Measurements from ENCODE around the gene PRRC2C. TPM values are rescaled to one million over a fixed set of nuclear protein-coding genes. Genes with fewer than 3 reads are reported as not detected.

Gene PRRC2C
- total RNA-seq, 2 experiments from 2014 or later: 229 to 238 TPM

- no peak overlapping the region for H3K4me3 Mint-ChIP-seq
- peaks cover 60% of the 10 kb centered on the region for H3K36me3 Mint-ChIP-seq (ENCODE audit: low read depth)
- H3K27me3 Mint-ChIP-seq: no peaks in the 10 kb centered on the region
- intact Hi-C loops (cut with micrococcal nuclease): no loop called here
- no peak for TF ChIP-seq CTCF (IDR thresholded peaks at IDR 0.05)
- ChIA-PET CTCF (interaction anchor here (2.8 kb wide), 1 partner anchor 10 kb away, joined by 16 read pairs; the partner anchor contains the start of gene PRRC2C), POLR2A (no interaction called here)
- ATAC-seq (no peak), DNase-seq (no peak)
- H3K9me3 Mint-ChIP-seq: no peaks in the 10 kb centered on the region
- peak overlapping the region; percentile 79 for H3K27ac Mint-ChIP-seq
- peaks cover 78% of the 10 kb centered on the region for H3K4me1 Mint-ChIP-seq (ENCODE audit: low read depth)
These were observed 10.1 kb downstream of the PRRC2C start for GRCh38 chr1:171495444-171495843.

- Mint-ChIP-seq H3K4me1 (ENCODE audit: low read depth) (peaks cover 87% of the 10 kb centered on the region), H3K4me3 (no peak overlapping the region), H3K36me3 (ENCODE audit: low read depth) (peaks cover 74% of the 10 kb centered on the region), H3K27ac (peak overlapping the region; percentile 76), H3K9me3 (peaks cover 4% of the 10 kb centered on the region), H3K27me3 (no peaks in the 10 kb centered on the region)
- ChIA-PET CTCF (interaction anchor here (0.7 to 3.7 kb wide), 5 partner anchors 11 to 15 kb away, joined by 4 to 24 read pairs (median 6); partner anchors contain the start of gene PRRC2C), POLR2A (interaction anchor here (1.0 to 4.1 kb wide), 3 partner anchors 10 to 15 kb away, joined by 4 to 28 read pairs (median 6); partner anchors contain the start of gene PRRC2C)
- intact Hi-C loops (cut with micrococcal nuclease): no loop called here
- DNase-seq (no peak), ATAC-seq (no peak)
- TF ChIP-seq CTCF (IDR thresholded peaks at IDR 0.05): no peak
These were observed 15.0 kb downstream of the PRRC2C start for GRCh38 chr1:171500304-171500703.

- no peak overlapping the region for H3K4me3 Mint-ChIP-seq
- H3K27ac Mint-ChIP-seq: peak overlapping the region; percentile 76
- H3K4me1 Mint-ChIP-seq (ENCODE audit: low read depth): peaks cover 87% of the 10 kb centered on the region
- ATAC-seq: no peak
- H3K27me3 Mint-ChIP-seq: no peaks in the 10 kb centered on the region
- TF ChIP-seq CTCF (IDR thresholded peaks at IDR 0.05): no peak
- H3K36me3 Mint-ChIP-seq (ENCODE audit: low read depth): peaks cover 73% of the 10 kb centered on the region
- intact Hi-C loops (cut with micrococcal nuclease): no loop called here
- no peak for DNase-seq
- ChIA-PET POLR2A (interaction anchor here (1.0 to 4.1 kb wide), 3 partner anchors 11 to 15 kb away, joined by 4 to 28 read pairs (median 6); partner anchors contain the start of gene PRRC2C), CTCF (interaction anchor here (1.1 to 3.7 kb wide), 5 partner anchors 9 to 16 kb away, joined by 4 to 24 read pairs (median 6); partner anchors contain the start of gene PRRC2C)
- H3K9me3 Mint-ChIP-seq: peaks cover 4% of the 10 kb centered on the region
These were observed 15.5 kb downstream of the PRRC2C start for GRCh38 chr1:171500803-171501202.

GRCh38 chr1:171501305-171502024 is 16.1 kb downstream of the PRRC2C start:
- no peak overlapping the region for H3K4me3 Mint-ChIP-seq
- ATAC-seq (peak; percentile 82), DNase-seq (no peak)
- peak overlapping the region; percentile 76 for H3K27ac Mint-ChIP-seq
- no peaks in the 10 kb centered on the region for H3K27me3 Mint-ChIP-seq
- no peak for TF ChIP-seq CTCF (IDR thresholded peaks at IDR 0.05)
- POLR2A ChIA-PET: interaction anchor here (2.2 to 4.1 kb wide), 2 partner anchors 11 to 16 kb away, joined by 6 to 28 read pairs; partner anchors contain the start of gene PRRC2C
- peaks cover 89% of the 10 kb centered on the region for H3K4me1 Mint-ChIP-seq (ENCODE audit: low read depth)
- H3K36me3 Mint-ChIP-seq (ENCODE audit: low read depth): peaks cover 70% of the 10 kb centered on the region
- intact Hi-C loops (cut with micrococcal nuclease): no loop called here
- H3K9me3 Mint-ChIP-seq: peaks cover 4% of the 10 kb centered on the region
- CTCF ChIA-PET: interaction anchor here (0.6 to 3.7 kb wide), 6 partner anchors 9 to 16 kb away, joined by 3 to 24 read pairs (median 5); partner anchors contain the start of gene PRRC2C
